ENCODE measurements around the gene FAM118B.

FAM118B gene

GRCh38 chr11:126211236-126212088 lies at the start of gene FAM118B, which contains the start of gene RPUSD4:
Gene FAM118B (plus strand): TSS chr11:126211782. CDS start chr11:126235002, 23,220 bp downstream.
Gene RPUSD4 (minus strand): TSS chr11:126211650. CDS start chr11:126211638, 12 bp downstream.
- H4K20me1 ChIP-seq (ENCODE audit: insufficient read depth, low read length, poor library complexity, severe bottlenecking), result no peaks in the 10 kb centered on the region
- no peak for TF ChIP-seq EZH2phosphoT487 (IDR thresholded peaks at IDR 0.05; ENCODE audit: borderline replicate concordance)
- no peak for TF ChIP-seq CTCF (conservative IDR thresholded peaks at IDR 0.05; ENCODE audit: low read length)
- H3K36me3 ChIP-seq (ENCODE audit: insufficient read depth, low read length), result peaks cover 4% of the 10 kb centered on the region; the same call in 1 of the 2 replicates
- peak within 1 kb of the TSS; percentile 98 for H3K4me2 ChIP-seq (ENCODE audit: low read depth, low read length, poor library complexity, severe bottlenecking)
- H2AFZ ChIP-seq (ENCODE audit: low read length), result peak within 1 kb of the TSS; percentile 82
- peak within 1 kb of the TSS; percentile 82 for H3K9ac ChIP-seq (ENCODE audit: low read depth, low read length, poor library complexity, severe bottlenecking)
- H3K4me1 ChIP-seq (ENCODE audit: insufficient read depth, low read length, poor library complexity, severe bottlenecking), result peaks cover 38% of the 10 kb centered on the region
- no peaks in the 10 kb centered on the region for H3K9me3 ChIP-seq (ENCODE audit: insufficient read depth, low read depth, low read length)
- H3K9me2 ChIP-seq (replicated peaks; ENCODE audit: low read depth, low read length), result no peaks in the 10 kb centered on the region
- H3K27me3 ChIP-seq (ENCODE audit: insufficient read depth, low read length, poor library complexity, severe bottlenecking), result no peaks in the 10 kb centered on the region
- H3K79me2 ChIP-seq (ENCODE audit: insufficient read depth, low read length), result peaks cover 56% of the 10 kb centered on the region
- no peaks in the 10 kb centered on the region for H3F3A ChIP-seq (ENCODE audit: low read depth)
- peak within 1 kb of the TSS; percentile 90 for H3K4me3 ChIP-seq (ENCODE audit: low read length, poor library complexity, severe bottlenecking)

GRCh38 chr11:126162306-126163030 lies 49.1 kb upstream of the FAM118B start:
- H3K27me3 ChIP-seq (ENCODE audit: insufficient read depth, low read length, poor library complexity, severe bottlenecking), result no peaks in the 10 kb centered on the region
- H3K9me3 ChIP-seq (ENCODE audit: insufficient read depth, low read depth, low read length), result no peaks in the 10 kb centered on the region
- no peak overlapping the region for H3K9ac ChIP-seq (ENCODE audit: low read depth, low read length, poor library complexity, severe bottlenecking)
- no peaks in the 10 kb centered on the region for H3K9me2 ChIP-seq (replicated peaks; ENCODE audit: low read depth, low read length)
- H3K79me2 ChIP-seq (ENCODE audit: insufficient read depth, low read length), result no peaks in the 10 kb centered on the region
- no peak overlapping the region for H3K4me3 ChIP-seq (ENCODE audit: low read length, poor library complexity, severe bottlenecking)
- peaks cover 11% of the 10 kb centered on the region for H3K4me1 ChIP-seq (ENCODE audit: insufficient read depth, low read length, poor library complexity, severe bottlenecking)
- no peaks in the 10 kb centered on the region for H3F3A ChIP-seq (ENCODE audit: low read depth)
- no peaks in the 10 kb centered on the region for H4K20me1 ChIP-seq (ENCODE audit: insufficient read depth, low read length, poor library complexity, severe bottlenecking)
- no peaks in the 10 kb centered on the region for H3K36me3 ChIP-seq (ENCODE audit: insufficient read depth, low read length)
- TF ChIP-seq CTCF (conservative IDR thresholded peaks at IDR 0.05; ENCODE audit: low read length) (no peak), EZH2phosphoT487 (IDR thresholded peaks at IDR 0.05; ENCODE audit: borderline replicate concordance) (no peak)
- no peak overlapping the region for H2AFZ ChIP-seq (ENCODE audit: low read length)
- H3K4me2 ChIP-seq (ENCODE audit: low read depth, low read length, poor library complexity, severe bottlenecking), result no peak overlapping the region

GRCh38 chr11:126163074-126163700 lies 48.4 kb upstream of the FAM118B start:
- Histone ChIP-seq H3K4me3 (ENCODE audit: low read length, poor library complexity, severe bottlenecking) (no peak overlapping the region), H3F3A (ENCODE audit: low read depth) (no peaks in the 10 kb centered on the region), H3K9me2 (replicated peaks; ENCODE audit: low read depth, low read length) (no peaks in the 10 kb centered on the region), H4K20me1 (ENCODE audit: insufficient read depth, low read length, poor library complexity, severe bottlenecking) (no peaks in the 10 kb centered on the region), H3K4me2 (ENCODE audit: low read depth, low read length, poor library complexity, severe bottlenecking) (no peak overlapping the region), H3K79me2 (ENCODE audit: insufficient read depth, low read length) (no peaks in the 10 kb centered on the region), H3K4me1 (ENCODE audit: insufficient read depth, low read length, poor library complexity, severe bottlenecking) (peaks cover 5% of the 10 kb centered on the region), H3K27me3 (ENCODE audit: insufficient read depth, low read length, poor library complexity, severe bottlenecking) (no peaks in the 10 kb centered on the region), H3K36me3 (ENCODE audit: insufficient read depth, low read length) (no peaks in the 10 kb centered on the region), H3K9me3 (ENCODE audit: insufficient read depth, low read depth, low read length) (no peaks in the 10 kb centered on the region), H2AFZ (ENCODE audit: low read length) (no peak overlapping the region), H3K9ac (ENCODE audit: low read depth, low read length, poor library complexity, severe bottlenecking) (no peak overlapping the region)
- TF ChIP-seq EZH2phosphoT487 (IDR thresholded peaks at IDR 0.05; ENCODE audit: borderline replicate concordance), result no peak

Measured in Loucy (cell line).